Right atrium auricular region (tissue), 2 donors: ENCODE measurements around the gene FCHSD2. TPM values are rescaled to one million over a fixed set of nuclear protein-coding genes. Genes with fewer than 3 reads are reported as not detected.
"Not testable (repeated sequence)": the region's sequence is repeated elsewhere in the genome, so short reads cannot be mapped to it uniquely, and the experiment has no call there.

Source experiments
- DNase-seq: peaks from one replicate; pipeline ENCODE4 v3.0.0-alpha.2; 2019; ENCODE audit warnings: low spot score
- H3K27ac ChIP-seq, 2 donors: fragments of 200-600 bp; sonication (generic); 1 replicate in 1 of 2; 2 replicates in 1 of 2; pipeline ENCODE4 v1.5.1; 2016 to 2019
- H3K27me3 ChIP-seq, 2 donors: fragments of 200-600 bp; sonication (generic); one replicate each; pipeline versions ENCODE4 v1.5.1 to v1.6.0; 2017 to 2019
- H3K36me3 ChIP-seq: fragments of 200-600 bp; sonication (generic); one replicate; pipeline ENCODE4 v1.5.1; 2016
- H3K4me1 ChIP-seq, 2 donors: fragments of 200-600 bp; sonication (generic); one replicate each; pipeline versions ENCODE4 v1.5.1 to v1.6.0; 2017 to 2019
- H3K4me3 ChIP-seq, 2 donors: fragments of 200-600 bp; sonication (generic); 1 replicate in 1 of 2; 2 replicates in 1 of 2; pipeline ENCODE4 v1.5.1; 2017 to 2019; ENCODE audit warnings: mild to moderate bottlenecking in 1 of 2, moderate library complexity in 1 of 2
- H3K9me3 ChIP-seq, 2 donors: fragments of 200-600 bp; sonication (generic); one replicate each; pipeline ENCODE4 v1.5.1; 2019
- CTCF ChIP-seq, 2 donors: fragments of 200-600 bp; sonication (generic); IDR thresholded peaks; one replicate each; pipeline ENCODE4 v1.5.1; 2019; ENCODE audit warnings: antibody characterized with exemption in 2 of 2
- total RNA-seq, 2 donors: library from RNA; depleted of rRNA; stranded (reverse); fragments of >200 nt; gene quantifications; one replicate each; pipeline ENCODE4 v1.1.0, GENCODE V29; 2016

FCHSD2 gene
- total RNA-seq, 2 donors from 2014 or later: 23.9 to 24.0 TPM

DNA sequence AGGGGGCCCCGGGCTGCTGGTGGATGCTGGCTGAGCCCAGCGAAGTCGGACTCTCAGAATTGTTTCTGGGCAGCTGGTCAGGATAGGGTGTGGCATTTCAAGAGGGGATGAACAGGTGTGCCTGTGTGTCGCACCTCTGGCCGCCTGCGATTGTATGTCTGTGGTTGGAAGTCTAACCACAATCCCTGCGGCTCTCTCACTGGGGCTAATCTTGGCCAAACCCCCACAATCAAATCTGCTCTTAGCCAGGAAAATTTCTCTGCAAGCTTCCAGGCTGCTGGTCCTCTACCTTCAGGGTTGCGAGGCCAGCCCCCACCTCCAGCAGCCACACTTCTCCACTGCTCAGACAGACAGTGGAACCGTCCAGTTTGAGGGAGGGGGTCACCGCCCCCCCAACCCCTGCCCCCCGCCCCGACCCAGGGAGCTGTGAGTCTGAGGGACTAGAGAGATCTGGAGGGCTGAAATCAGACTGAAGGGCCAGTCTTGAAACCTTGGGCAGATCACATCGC is 327.0 kb downstream of the FCHSD2 start:
- H3K36me3 ChIP-seq: peaks cover 21% of the 10 kb centered on the region
- no peak for DNase-seq
- H3K9me3 ChIP-seq: no peaks in the 10 kb centered on the region
- TF ChIP-seq CTCF (IDR thresholded peaks at IDR 0.05): no peak
- peak overlapping the region; percentile 95 to 96 for H3K27ac ChIP-seq
- H3K27me3 ChIP-seq: no peaks in the 10 kb centered on the region
- H3K4me3 ChIP-seq: peak overlapping the region; percentile 72 to 96
- peaks cover 0 to 40% of the 10 kb centered on the region in 2 donors for H3K4me1 ChIP-seq

- DNase-seq: peak; percentile 84
- Histone ChIP-seq H3K36me3 (peaks cover 21% of the 10 kb centered on the region), H3K4me3 (peak within 1 kb of the TSS; percentile 72 to 96), H3K27me3 (no peaks in the 10 kb centered on the region), H3K9me3 (no peaks in the 10 kb centered on the region), H3K27ac (peak within 1 kb of the TSS; percentile 95 to 96), H3K4me1 (peaks cover 0 to 40% of the 10 kb centered on the region in 2 donors)
- TF ChIP-seq CTCF (IDR thresholded peaks at IDR 0.05): peak in 1 of 2 donors; percentile 64
Measured at GRCh38 chr11:72814286-72815109, 327.6 kb downstream of the FCHSD2 start, which contains the start of gene ATG16L2. ATG16L2 (plus strand) TSS chr11:72814411; CDS start chr11:72814446, 35 bp downstream.

DNA sequence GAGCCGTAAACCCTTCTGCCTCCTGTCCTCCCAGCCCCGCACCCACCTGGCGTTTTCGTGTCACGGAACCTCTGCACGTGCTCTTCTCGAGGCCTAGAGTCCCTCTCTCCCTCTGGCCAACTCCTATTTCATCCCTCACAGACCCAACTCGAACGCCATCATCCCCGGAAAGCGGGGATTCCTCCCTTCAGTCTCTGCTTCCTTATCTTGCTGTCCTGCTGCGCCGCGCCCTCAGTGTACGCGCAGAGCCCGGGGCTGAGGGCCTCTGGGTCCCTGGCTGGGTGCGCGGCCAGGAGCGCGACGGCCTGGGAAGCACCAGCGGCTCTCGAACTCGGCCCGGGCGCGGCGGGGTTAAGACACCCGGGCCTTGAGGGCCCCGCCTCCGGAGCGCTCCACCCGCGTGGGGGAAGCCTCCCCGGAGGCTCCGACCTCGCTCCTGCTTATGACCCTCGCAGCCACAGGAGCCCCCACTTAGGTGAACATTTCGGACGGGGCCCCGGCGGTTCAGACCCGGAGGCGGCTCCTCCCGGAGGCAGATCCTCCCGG is 328.3 kb downstream of the FCHSD2 start:
- peaks cover 0 to 40% of the 10 kb centered on the region in 2 donors for H3K4me1 ChIP-seq
- H3K9me3 ChIP-seq: no peaks in the 10 kb centered on the region
- TF ChIP-seq CTCF (IDR thresholded peaks at IDR 0.05): no peak

GRCh38 chr11:72812967-72813739 is 329.0 kb downstream of the FCHSD2 start:
- Histone ChIP-seq H3K27ac (peak overlapping the region; percentile 95 to 96), H3K36me3 (peaks cover 8% of the 10 kb centered on the region), H3K27me3 (no peaks in the 10 kb centered on the region), H3K4me3 (peak overlapping the region; percentile 72 to 96), H3K9me3 (no peaks in the 10 kb centered on the region), H3K4me1 (peaks cover 0 to 40% of the 10 kb centered on the region in 2 donors)
- DNase-seq: no peak
- peak; percentile 38 to 66 for TF ChIP-seq CTCF (IDR thresholded peaks at IDR 0.05)

More for the DNA sequence above, 328.3 kb downstream of the FCHSD2 start:
- Histone ChIP-seq H3K36me3 (peaks cover 14% of the 10 kb centered on the region), H3K27ac (peak overlapping the region; percentile 95 to 96), H3K4me3 (peak overlapping the region; percentile 72 to 96), H3K27me3 (no peaks in the 10 kb centered on the region)
- DNase-seq: peak; percentile 82

GRCh38 chr11:72812604-72812966 is 329.5 kb downstream of the FCHSD2 start:
- Histone ChIP-seq H3K36me3 (peaks cover 2% of the 10 kb centered on the region), H3K4me1 (peaks cover 0 to 40% of the 10 kb centered on the region in 2 donors), H3K9me3 (no peaks in the 10 kb centered on the region), H3K27ac (peak overlapping the region in 1 of 2 donors; percentile 95), H3K4me3 (peak overlapping the region in 1 of 2 donors; percentile 96), H3K27me3 (no peaks in the 10 kb centered on the region)
- DNase-seq: no peak
- TF ChIP-seq CTCF (IDR thresholded peaks at IDR 0.05): no peak

- DNase-seq: not testable (repeated sequence)
- H3K4me1 ChIP-seq: peaks cover 0 to 38% of the 10 kb centered on the region in 2 donors
Measured at GRCh38 chr11:72811686-72812085, 330.4 kb downstream of the FCHSD2 start.

More at GRCh38 chr11:72811686-72812085, 330.4 kb downstream of the FCHSD2 start:
- H3K4me3 ChIP-seq, H3K36me3 ChIP-seq, H3K9me3 ChIP-seq, H3K27me3 ChIP-seq, H3K27ac ChIP-seq: not testable (repeated sequence)
